ENCODE data around the gene PDE7B.

DNA sequence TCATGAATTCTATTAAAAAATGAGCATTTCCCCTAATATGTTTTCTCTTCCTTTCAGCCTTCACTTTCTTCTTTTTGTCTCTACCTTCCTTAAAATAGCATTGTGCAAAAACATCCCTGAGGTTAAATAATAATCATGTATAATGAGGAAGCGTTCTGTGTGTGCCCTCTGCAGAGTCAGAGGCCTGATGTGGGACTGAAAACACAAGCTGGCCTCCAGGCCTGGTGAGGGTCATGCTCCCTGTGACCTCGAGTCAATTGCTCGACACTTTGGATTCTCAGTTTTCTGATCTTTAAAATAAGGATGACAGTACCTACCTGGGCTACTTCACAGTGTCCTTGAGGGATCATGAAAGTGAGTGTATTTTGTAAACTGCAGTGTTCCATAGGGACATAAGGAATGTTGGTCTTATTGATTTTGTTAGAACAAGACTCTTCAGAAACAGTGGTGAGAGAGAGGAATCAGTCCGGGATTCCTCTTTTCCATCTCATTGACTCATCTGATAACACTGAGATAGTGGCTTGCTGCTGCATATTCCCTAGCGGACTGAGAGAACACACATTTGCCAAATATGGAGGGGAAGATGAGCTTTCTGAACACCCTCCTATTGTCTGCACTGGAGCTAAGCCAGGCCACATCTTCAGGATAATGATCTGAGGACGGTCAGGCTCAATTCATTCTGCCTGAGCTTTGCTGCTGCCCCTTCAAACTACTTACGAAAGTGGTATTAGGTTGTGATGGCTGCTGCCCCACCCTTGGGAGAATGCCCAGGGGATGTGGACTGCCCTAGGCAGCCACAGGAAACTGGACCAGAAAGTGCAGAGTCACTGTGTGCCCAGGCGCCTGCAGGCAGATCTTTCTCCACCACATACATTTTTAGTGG lies 39.6 kb upstream of the PDE7B start:
- TF ChIP-seq CTCF (IDR thresholded peaks at IDR 0.05) (no peak), EP300 (IDR thresholded peaks at IDR 0.05) (no peak)

Data from tibial nerve (tissue), 4 donors.